Astrocyte (in vitro differentiated cells and primary cell): Measurements from ENCODE around the gene MKKS.

Experiments used
- EZH2 ChIP-seq: IDR thresholded peaks from 2 replicates; pipeline ENCODE4 v1.6.1; 2012; ENCODE audit warnings: mild to moderate bottlenecking, low read length, inconsistent platforms; ENCODE audit not compliant: insufficient read depth
- TF ChIP-seq, protein P1 (sequence below): IDR thresholded peaks from 2 replicates; pipeline ENCODE4 v1.5.1; 2011; ENCODE audit warnings: low read depth, mild to moderate bottlenecking, inconsistent platforms, low read length, moderate library complexity; ENCODE audit not compliant: insufficient read depth

DNA sequence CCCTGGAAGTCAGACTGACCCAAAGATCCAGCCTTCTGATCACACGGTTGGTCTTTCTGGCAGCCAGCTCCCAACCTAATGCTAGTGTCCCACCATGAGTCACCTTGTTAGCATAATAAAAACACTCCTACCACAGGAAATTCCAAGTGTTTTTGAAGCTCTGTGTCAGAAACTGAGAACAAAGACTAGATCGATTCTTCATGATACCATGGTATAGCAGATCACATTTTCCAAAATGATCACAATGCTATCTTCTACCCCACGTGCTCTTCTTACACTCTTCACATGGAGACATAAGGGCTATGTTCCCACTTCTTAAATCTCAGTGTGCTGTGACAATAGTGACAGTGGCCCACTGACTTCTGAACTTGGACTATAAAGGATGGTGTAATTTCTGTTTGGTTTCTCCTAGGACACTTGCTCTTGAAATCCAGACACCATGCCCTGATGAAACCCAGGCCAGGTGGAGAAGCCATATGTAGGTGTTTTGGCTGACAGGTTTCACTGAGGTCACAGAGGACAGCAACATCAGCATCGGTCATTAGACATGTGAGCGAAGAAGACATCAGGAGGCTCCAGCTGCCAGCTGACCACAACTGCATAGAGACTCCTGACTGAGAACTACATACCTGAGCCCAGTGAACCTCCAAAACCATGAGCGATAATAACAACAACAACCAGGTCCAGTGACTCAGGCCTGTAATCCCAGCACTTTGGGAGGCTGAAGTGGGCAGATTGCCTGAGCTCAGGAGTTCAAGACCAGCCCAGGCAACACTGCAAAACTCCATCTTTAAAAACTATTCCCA, 57.5 kb downstream of the MKKS start:
- TF ChIP-seq, protein P1, sequence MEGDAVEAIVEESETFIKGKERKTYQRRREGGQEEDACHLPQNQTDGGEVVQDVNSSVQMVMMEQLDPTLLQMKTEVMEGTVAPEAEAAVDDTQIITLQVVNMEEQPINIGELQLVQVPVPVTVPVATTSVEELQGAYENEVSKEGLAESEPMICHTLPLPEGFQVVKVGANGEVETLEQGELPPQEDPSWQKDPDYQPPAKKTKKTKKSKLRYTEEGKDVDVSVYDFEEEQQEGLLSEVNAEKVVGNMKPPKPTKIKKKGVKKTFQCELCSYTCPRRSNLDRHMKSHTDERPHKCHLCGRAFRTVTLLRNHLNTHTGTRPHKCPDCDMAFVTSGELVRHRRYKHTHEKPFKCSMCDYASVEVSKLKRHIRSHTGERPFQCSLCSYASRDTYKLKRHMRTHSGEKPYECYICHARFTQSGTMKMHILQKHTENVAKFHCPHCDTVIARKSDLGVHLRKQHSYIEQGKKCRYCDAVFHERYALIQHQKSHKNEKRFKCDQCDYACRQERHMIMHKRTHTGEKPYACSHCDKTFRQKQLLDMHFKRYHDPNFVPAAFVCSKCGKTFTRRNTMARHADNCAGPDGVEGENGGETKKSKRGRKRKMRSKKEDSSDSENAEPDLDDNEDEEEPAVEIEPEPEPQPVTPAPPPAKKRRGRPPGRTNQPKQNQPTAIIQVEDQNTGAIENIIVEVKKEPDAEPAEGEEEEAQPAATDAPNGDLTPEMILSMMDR, result no peak
- TF ChIP-seq EZH2, result no peak
